Left lobe of liver (tissue), 2 donors: Measurements from ENCODE around the gene GCNT1. TPM values are rescaled to one million over a fixed set of nuclear protein-coding genes. Genes with fewer than 3 reads are reported as not detected.
"Not testable (repeated sequence)": the region's sequence is repeated elsewhere in the genome, so short reads cannot be mapped to it uniquely, and the experiment has no call there.

Experiments
- ATAC-seq: fragments of 200-7000 bp; cut with Tn5 transposase; one replicate; pipeline ENCODE4 v1.9.1; 2020; ENCODE audit warnings: mild to moderate bottlenecking, moderate library complexity
- DNase-seq: peaks from one replicate; pipeline ENCODE4 v3.0.0-alpha.2; 2020; ENCODE audit warnings: low spot score
- total RNA-seq: library from RNA; stranded (reverse); gene quantifications from one replicate; pipeline ENCODE4 v1.2.1, GENCODE V29; 2021
- donor health status: DM: no; HTN: no; CAD: no; lungs with moderate emphysema.
- donor health status: DM: no; HTN: yes; CAD: no.

The GCNT1 gene
- total RNA-seq, result 1.9 TPM

- DNase-seq, result peak; percentile 70
- peak; percentile 91 for ATAC-seq
Measured at GRCh38 chr9:76458903-76459693, at the start of gene GCNT1. Gene GCNT1 (plus strand): TSS chr9:76459182. CDS start chr9:76502382, 43,200 bp downstream.

GRCh38 chr9:76412638-76413037 lies 46.3 kb upstream of the GCNT1 start:
- no peak for DNase-seq
- no peak for ATAC-seq

GRCh38 chr9:76413658-76414057 lies 45.3 kb upstream of the GCNT1 start:
- DNase-seq (no peak), ATAC-seq (no peak)

- ATAC-seq (no peak), DNase-seq (no peak)
Measured at GRCh38 chr9:76414661-76415060, 44.3 kb upstream of the GCNT1 start.

- DNase-seq, result no peak
- ATAC-seq, result no peak
Measured at GRCh38 chr9:76415154-76415553, 43.8 kb upstream of the GCNT1 start.

GRCh38 chr9:76415731-76416130 lies 43.3 kb upstream of the GCNT1 start:
- ATAC-seq (peak; percentile 19), DNase-seq (no peak)

- DNase-seq, result no peak
- no peak for ATAC-seq
Measured at GRCh38 chr9:76417394-76417793, 41.6 kb upstream of the GCNT1 start.

GRCh38 chr9:76419782-76420380 lies 39.1 kb upstream of the GCNT1 start:
- DNase-seq, result no peak
- peak; percentile 96 for ATAC-seq

- no peak for ATAC-seq
- DNase-seq, result no peak
Measured at GRCh38 chr9:76423216-76424177, 35.5 kb upstream of the GCNT1 start.

GRCh38 chr9:76424491-76424890 lies 34.5 kb upstream of the GCNT1 start:
- no peak for ATAC-seq
- DNase-seq, result no peak

GRCh38 chr9:76425677-76426453 lies 33.1 kb upstream of the GCNT1 start:
- ATAC-seq, result no peak
- DNase-seq, result no peak

GRCh38 chr9:76426807-76427419 lies 32.1 kb upstream of the GCNT1 start:
- ATAC-seq (no peak), DNase-seq (no peak)

GRCh38 chr9:76431601-76432000 lies 27.4 kb upstream of the GCNT1 start:
- ATAC-seq, result no peak

GRCh38 chr9:76433406-76433805 lies 25.6 kb upstream of the GCNT1 start:
- ATAC-seq (no peak), DNase-seq (no peak)

More at GRCh38 chr9:76431601-76432000, 27.4 kb upstream of the GCNT1 start:
- no peak for DNase-seq

- no peak for DNase-seq
- no peak for ATAC-seq
Measured at GRCh38 chr9:76433836-76434235, 25.1 kb upstream of the GCNT1 start.

GRCh38 chr9:76434897-76435296 lies 24.1 kb upstream of the GCNT1 start:
- not testable (repeated sequence) for DNase-seq, ATAC-seq

GRCh38 chr9:76437017-76437699 lies 21.8 kb upstream of the GCNT1 start:
- ATAC-seq, DNase-seq: not testable (repeated sequence)

GRCh38 chr9:76438841-76439588 lies 20.0 kb upstream of the GCNT1 start:
- ATAC-seq (no peak), DNase-seq (no peak)
